NCI-H1105 (cell line): Measurements from ENCODE around the gene TBC1D21.

ENCODE experiments used
- DNase-seq: peaks from one replicate; lab custom pipeline; 2025; lab: John Stamatoyannopoulos, UW

TBC1D21 gene

DNA sequence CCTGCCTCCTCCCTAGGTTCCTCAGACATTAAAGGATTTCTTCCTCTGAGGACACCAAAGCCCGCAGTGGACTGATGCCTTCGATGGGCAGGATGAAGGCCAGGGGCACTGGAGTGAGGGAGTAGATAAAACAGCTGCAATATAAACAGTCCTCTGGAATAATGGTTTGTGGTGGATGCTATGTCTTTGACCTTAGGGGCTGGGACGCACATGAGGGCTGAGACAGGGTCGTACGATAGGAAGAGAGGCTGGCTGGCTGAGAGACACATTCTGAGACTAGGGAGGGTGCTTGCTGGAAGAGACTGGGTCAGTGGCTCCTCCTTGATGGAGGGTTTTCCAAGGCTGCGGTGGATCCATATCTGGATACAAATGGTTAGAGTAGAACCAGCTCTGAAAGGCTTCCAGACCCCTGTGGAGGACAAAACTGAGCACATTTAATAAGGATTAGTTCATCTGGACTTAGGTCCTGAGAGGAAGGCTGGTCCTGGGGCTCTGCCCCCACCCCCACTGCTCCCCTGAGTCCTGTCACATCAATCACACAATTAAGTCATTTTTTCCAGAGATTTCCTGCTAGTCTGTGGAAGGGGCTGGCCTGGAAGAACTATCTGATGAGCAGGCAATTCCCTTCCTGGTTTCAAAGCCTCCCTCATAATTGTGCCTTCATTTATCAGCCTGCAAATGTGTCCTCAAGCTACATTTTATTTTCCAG, 15.8 kb downstream of the TBC1D21 start:
- no peak for DNase-seq

DNA sequence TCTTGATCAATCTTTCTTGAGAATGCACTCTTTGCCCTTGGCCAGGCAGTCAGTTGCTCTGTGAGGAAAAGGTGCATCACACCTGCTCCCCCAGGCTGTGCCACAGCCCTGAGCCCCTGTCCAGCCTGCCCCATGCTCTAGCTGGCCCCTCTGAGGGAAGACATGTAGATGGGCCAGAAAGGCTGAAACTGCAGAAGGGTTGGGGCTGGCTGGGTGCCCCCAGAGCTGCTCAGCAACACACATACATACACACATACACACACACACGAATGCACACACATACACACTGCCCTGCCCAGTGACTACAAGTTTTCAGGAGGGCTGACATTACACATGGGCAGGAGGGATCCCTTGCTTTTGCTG, 16.4 kb downstream of the TBC1D21 start:
- no peak for DNase-seq

DNA sequence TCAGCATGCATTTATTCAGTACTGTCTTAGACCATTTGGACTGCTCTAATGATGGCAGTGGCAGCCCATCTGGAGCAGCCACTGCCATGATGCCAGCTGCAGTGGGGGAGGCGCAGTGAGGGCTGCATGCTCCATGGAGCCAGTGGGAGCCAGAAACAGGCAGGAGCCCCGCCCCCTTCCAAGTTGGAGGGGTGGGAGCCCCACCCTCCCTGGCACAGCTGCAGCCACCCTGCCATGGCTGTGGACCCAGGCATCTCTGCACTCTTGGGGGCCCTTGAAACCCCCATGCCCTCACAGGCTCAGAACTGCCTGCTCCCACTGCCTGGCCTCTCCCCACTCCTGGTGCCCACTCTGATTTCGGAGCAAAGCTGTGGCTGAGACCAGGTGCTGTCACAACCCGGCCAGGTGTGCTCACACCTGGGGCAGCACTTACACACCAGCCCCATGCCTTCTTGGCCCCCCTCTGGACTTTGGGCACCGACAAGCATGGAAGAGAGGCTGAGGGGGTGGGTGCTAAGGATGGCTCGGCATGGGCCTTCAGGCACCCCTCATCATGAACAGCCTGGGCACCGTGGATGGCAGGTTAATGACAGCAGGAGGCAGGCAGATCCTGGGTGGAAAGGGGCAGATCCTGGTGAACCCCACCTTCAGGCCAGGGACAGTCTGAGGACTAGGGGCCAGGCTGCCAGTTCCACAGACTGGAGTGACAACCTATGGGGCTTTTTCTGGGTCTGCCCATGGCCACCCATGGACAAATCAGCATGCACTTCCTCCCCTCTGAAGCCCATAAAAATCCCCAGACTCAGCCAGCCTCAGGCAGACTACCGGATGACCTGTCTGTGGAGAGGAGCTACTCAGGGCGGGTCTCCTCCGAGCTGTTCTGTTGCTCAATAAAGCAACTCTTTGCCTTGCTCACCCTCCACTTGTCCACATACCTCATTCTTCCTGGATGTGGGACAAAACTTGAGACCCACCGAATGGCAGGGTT, 18.3 kb downstream of the TBC1D21 start:
- no peak for DNase-seq

DNA sequence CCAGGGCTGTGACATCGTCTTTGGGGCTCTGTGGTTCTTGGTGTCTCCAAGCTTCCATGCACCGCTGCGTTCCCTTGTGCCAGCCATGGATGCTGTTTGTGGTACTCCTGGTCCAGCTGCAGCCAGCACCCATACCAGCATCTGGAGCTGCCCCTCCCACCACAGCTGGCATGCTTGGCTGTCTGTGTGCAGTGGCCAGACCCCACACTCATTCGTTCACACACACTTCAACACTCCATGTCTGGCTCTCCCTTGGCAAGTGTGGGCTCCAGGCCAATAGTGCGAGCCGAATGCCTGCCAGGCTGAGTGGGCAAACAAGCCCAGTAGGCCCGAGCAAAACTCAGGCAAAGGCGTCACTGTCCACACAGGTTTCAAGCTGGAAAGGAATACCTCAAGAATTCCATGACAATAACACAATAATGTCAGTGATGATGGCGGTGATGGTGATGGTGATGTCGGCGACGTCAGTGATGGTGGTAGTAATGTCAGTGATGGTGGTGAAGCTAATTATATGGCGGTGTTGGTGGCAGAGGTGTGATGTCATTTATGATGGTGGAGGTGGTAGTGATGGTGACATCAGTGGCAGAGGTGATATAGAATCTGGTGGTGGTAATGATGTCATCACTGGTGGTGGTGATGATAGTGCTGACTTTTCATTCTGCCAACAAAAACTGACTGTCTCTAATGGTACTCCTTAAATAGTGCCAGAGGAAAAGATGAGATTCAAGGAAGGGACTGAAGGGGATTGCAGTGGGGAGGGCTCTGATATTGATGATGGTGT, 19.3 kb downstream of the TBC1D21 start:
- no peak for DNase-seq

DNA sequence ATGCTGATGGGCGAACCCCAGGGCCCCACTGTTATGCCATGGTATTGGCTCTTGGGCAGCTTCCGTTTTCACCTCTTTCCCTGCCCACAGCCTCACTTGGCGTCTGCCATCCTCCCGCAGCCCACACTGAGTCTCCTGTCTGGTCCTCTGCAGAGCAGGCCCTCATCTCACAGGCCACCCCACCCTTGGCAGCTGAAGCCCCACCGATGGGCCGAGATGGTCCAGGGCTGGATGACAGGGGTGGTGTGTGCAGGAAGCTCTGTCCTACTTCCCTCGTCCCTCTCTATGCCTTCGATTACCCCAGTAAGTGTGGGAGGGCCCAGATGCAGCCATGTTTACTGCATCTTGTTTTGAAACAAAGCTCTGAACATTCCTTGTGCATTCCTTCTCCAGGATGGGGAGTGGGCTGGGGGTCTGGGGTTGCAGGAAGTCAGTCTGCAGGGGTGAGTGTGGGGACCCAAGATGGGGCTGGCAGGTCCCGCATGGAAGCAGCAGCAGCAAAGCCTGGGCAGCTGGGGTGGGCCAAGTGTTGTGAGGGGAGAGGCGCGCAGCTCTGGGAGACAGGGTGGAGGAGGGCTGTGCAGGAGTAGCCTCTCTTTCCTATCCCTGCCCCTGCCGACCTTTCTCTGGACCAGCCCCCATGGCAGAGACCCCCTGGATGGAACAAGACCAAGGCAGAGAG, 20.9 kb downstream of the TBC1D21 start:
- no peak for DNase-seq

DNA sequence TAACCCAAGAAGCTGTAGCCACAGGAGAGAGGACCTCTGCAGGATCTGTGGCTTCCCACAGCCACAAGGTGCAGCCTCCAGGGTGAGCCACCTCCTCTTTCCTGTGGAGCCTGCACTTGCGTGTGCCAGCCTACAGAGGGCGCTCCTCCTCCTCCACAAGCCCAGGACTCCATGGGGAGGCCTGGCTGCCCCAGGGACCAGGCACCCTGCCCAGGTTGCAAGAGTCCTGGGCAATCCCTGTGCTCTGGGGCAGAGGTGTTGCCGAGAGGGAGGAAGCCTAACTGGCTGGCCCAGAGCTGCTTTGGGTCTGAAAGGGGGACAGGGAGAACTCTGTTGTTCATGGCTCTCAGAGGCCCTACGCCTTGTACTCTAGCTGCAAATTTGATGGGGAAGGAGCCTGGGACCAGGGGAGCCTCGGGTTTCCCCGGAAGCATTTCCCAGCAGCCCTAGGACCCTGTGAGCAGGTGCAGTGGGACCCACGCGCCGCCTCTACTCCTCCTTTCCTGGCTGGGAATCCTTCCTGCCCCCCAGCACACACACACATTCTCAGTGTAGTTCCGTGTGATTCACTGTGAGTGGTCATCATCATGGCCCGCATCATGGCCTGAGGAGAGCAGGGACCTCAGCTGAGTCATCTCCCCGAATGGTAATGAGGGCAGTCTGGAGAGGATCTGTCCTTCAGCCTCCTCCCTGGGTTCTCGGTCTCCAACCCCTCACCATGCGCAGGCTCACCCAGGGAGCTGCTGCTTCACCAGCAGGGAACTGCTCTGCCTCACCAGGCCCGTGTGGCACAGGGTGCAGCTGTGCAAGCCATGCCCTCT, 24.3 kb downstream of the TBC1D21 start:
- DNase-seq: no peak

DNA sequence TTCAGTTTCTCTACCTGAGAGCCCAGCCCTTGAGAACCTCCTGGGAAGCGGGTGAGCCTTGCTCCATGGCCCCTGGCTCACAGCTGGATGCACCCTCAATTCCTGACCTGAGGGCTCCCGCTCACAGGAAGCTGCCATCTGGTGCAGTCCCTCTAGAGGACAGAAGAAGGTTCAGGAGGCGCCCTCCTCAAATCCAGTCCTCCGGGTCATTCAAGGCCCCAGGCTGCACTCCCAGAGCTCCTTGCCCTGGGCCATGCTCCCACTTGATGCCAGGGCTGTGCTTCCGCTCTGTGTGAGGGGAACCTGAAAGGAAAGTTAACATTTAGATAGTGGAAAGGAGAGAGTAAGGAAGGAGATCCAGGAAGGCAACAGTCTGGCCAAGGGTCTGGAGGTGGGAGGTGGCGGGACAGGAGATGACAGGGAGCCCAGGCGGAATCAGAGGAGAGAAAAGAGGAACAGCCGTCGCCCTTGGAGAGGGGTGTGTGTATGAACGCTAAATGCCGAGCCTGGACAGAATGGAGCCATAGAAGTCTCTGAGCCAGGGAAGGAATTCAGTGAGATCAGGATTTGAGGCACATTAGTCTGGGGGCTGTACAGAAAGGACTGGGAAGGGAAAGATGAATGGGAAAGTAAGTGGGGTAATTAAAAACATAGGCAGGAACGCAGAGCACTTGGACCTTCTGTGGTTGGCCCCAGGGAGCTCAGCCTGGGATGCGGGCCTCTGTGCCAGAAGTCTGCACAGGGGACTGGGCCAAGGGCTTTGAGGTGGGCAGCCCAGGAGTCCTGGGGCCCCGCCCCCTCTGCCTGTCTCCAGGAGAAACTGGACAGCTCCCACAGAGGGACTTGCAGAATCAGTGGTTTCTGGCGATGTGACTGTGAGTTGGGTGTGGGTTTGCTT, 26.1 kb downstream of the TBC1D21 start:
- DNase-seq: no peak

DNA sequence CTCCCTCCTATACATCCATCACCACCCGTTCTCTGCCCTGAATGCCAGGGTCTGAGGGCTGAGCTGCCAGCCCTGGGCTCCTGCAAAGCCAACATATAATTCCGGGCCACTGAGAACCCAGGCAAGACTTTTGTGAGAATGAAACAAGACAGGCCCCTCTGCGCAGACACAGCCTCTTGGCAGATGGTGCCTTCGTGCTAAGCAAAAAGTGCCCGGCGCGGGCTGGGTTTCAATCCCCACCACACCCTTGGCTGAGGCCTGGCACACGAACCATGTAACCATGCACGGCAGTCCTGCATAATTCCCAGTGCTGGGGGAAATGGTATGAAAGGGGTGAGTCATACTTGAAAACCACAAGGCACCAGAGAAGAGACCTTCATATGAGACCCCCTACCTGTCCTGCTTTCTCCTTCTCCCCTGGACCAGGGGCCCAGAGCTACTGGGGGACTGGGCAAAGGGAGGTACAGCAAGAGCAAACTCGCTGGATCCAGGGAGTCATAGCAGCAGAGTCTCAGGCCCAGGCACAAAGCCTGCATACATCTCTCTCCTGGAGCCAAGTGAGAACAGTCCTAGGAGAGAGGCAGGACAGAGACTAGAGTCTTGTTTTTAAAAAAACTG, 26.8 kb downstream of the TBC1D21 start:
- DNase-seq: no peak

DNA sequence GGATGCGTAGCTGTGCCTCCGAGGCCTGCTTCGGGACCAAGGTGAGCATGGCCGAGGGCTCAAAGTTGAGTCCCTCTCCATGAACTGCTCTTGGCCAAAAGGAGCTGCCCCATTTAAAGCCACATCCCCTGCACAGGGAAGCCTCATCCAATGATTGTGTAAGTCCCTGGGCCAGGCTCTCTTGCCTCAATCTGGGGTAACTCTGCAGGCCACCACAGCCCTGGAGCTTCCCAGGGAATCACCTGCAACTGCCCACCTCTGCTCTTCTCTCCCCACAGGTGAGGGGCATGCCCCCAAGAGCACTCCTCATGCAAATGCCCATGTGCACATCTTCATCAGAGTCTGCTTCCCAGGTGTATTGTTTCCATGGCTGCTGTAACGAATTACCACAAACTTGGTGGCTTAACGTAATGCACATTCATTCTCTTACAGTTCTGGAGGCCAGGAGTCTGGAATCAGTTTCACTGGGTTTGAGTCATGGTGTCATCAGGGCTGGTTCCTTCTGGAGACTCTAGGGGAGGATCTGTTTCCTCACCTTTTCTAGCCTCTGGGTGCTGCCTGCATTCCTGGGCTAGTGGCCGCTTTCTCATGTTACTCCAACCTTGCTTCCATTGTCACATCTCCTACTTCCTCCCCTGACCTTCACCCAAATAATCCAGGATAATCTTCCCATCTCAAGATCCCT, 27.9 kb downstream of the TBC1D21 start:
- DNase-seq: no peak

DNA sequence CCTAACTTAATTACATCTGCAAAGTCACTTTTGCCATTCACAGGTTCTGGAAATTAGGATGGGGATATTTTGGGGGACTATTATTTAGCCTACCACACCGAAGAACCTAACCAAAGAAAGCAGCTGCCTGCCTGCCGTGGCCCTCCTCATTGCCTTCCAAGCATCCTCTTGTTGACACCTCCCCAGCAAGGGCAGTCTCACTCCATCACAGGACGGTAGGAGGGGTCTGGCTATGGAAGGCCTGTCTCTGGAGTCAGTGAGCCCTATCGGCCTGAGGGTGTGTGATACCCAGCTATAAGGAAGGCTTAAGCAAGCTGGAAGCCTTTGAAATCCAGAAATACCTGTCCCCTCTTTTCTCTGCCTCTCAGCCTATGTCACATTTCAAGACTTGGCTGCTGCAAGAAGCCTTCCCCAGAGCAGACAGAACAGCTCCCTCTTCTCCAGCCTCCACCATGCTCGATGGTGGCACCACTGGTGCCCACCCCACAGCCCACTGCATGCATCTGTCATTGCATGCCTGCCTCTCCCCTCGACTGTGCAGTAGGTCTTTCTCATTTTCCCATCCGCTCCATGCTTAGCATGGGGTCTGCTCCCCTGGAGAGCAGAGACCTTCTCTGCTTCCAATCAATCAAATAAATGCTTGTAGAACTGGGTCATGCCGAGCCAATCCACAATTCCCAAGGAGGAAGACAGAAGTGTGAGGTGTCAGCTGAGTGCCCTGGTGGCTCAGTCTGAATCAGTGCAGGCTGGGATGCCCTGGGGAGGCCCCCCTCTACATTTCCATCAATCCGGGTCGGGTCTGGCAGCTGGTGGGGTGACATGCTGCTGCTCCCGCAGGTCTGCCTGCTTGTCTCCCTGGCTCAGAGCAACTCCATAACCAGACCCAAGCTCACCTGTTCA, 29.0 kb downstream of the TBC1D21 start:
- DNase-seq: no peak

DNA sequence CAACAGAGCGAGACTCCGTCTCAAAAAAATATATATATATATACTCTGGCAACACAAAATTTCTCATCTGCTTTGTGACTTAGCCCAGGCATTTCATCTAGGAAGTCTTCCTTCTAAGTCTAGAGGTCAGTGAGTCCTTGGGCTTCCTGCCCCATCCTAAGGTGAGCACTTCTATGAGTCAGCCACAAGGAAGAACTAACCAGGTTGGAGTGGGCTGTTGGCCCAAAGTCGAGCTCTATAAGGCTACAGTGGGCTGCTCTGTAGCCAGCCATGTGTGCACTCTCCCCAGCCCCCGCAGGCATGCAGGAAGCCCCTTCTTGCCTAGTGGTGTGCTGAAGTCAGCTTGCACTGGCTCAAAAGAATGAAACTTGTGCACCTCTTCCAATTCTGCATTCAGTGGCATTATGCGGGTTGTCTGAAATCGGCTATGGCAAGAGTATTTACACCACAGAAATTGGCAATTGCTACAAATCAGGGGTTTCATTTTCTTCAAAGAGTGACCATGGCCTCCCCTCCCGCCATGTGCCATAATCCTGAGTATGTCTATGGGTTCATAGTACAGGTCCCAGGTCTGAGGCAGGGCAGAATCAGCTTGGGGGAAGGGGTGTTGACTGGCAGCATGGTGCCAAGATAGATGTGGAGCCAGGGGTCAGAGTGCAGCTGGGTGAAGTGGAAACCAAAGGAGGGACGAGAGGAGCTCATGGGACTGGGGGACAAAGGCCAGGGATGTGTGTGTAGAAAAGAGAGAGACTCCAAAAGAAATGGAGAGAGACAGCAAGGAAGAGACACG, 30.9 kb downstream of the TBC1D21 start:
- no peak for DNase-seq

DNA sequence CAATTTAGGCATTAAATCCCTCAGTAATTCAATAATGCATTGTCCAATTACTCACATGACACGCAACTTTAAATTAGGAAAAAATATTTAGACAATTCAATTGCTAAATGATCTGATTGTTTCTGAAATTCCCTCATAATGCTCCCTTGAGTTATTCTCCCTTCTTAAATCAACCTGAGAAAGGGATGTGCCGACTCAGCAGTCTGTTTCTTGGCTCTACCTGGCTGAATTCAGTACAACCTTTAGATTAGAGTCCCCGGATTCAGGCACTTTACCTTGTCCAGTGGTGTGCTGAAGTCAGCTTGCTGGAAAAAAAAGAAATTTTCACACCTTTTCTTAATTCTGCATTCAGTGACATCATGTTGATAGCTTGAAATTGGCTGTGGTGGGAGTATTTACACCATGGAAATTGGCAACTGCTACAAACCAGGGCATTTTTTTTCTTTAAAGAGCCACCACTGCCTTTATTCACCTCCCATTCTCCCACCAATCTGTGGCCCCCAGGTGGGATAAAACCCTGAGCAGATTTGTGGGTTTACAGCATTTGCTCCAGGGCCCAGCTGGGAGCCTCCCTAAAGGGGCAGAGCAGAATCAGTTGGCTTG, 32.0 kb downstream of the TBC1D21 start:
- no peak for DNase-seq

DNA sequence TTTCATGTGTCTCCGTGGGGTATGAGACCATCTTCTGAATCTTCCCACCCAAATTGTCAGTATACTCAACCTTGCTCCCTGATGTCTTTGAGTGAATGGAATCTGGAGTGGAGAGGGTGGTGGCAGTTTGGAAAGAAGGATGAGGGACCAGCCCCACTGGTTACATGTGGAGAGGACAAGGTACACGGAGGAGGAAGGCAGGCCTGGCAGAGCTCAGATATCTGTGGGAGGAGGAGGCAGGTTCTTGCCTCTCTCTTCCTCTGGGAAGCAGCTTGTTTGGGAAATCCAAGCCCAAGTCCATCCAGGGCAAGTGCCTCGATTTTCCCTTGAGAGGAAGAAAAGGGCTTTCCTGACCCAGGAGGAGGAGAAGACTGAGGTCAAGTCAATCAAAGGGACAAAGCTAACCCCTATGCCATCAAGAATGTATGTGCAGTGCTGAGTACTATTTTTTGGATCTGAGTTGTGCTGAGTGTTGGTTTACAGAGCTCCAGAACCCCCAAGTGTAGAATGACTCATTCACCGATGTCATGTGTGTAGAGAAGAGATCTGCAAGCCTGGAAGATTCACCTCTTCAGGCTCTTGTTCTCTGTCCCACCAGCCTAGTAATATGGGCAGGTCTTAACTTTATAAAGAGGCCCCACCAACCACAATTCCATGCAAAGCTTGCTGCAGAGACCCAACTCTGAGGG, 33.1 kb downstream of the TBC1D21 start:
- no peak for DNase-seq

DNA sequence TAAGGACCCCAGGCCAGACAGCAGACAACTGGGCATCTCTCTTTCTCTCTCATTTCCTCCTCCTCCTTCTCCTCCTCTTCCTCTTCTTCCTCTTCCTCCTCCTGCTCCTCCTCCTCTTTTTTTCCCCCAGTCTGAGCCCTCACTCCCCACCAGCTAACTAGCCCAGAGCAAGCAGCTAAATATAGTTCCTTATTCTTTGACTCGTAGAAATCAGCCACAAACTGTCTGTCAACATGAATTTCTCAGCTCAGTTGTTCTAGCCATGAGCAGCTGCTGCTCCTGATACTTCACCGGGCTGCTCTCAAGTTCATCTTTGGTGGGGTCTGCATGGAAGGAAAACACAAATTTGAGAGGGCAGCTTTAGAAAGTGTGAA, 33.7 kb downstream of the TBC1D21 start:
- no peak for DNase-seq

DNA sequence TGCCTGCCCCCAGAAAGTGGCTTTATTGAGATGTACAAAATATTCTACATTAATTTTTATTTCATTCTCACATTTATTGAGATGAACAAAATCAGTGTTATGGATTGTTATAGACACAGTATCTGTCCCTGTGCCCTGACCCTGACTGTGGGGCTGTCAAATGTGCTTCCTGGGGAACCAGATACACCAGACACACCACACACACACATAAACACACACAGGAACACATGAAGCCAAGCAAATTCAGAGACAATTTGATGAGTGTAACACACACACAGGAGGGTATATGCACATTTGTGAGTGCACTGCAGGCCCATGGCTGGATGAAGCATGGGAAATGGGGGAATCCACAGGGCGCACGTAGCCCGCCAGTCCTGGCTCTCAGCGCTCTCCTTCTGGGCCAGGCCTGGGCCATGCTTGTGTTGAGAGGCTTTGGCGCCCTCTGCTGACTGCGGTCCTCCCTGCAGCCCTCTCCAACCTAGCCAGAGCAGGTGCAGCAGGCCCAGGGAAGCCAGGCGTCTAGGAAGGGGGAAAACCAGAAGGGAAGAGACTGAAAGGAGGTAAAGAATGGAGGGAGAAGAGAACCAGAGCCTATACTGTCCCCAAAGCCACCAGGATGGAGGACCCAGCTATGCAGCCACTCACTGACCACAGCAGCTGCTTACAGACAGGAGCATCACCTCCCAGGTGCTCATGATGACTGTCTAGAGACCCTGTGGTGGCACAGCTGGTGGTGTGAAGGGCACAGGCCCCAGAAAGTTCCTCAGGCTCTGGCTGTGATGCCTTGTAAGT, 34.9 kb downstream of the TBC1D21 start:
- peak; percentile 6 for DNase-seq

DNA sequence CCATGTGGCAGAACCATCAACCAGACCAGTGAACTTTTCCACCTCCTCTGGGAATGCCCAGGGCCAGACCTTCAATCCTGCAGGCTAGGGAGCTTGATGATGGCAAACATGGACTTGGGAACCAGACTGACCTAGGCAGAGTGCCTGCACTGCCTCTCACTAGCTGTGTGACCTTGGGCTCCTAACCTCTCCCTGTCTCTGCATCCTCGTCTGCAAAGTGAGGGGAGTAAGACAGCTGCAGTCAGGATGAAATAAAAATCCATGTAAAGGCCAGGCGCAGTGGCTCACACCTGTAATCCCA, 35.4 kb downstream of the TBC1D21 start:
- DNase-seq: no peak
